NCI-H2196 (cell line): ENCODE data around the gene NFATC4.
"Not testable (repeated sequence)": the region's sequence is repeated elsewhere in the genome, so short reads cannot be mapped to it uniquely, and the experiment has no call there.

Experiments
- DNase-seq: peaks from one replicate; lab custom pipeline; 2025; ENCODE audit not compliant: unreplicated experiment; lab: John Stamatoyannopoulos, UW

NFATC4 gene

GRCh38 chr14:24387579-24387978 lies 19.6 kb downstream of the NFATC4 start:
- DNase-seq, result not testable (repeated sequence)

- no peak for DNase-seq
Measured at GRCh38 chr14:24388474-24389179, 20.6 kb downstream of the NFATC4 start.

GRCh38 chr14:24389226-24389848 lies 21.4 kb downstream of the NFATC4 start:
- no peak for DNase-seq

DNA sequence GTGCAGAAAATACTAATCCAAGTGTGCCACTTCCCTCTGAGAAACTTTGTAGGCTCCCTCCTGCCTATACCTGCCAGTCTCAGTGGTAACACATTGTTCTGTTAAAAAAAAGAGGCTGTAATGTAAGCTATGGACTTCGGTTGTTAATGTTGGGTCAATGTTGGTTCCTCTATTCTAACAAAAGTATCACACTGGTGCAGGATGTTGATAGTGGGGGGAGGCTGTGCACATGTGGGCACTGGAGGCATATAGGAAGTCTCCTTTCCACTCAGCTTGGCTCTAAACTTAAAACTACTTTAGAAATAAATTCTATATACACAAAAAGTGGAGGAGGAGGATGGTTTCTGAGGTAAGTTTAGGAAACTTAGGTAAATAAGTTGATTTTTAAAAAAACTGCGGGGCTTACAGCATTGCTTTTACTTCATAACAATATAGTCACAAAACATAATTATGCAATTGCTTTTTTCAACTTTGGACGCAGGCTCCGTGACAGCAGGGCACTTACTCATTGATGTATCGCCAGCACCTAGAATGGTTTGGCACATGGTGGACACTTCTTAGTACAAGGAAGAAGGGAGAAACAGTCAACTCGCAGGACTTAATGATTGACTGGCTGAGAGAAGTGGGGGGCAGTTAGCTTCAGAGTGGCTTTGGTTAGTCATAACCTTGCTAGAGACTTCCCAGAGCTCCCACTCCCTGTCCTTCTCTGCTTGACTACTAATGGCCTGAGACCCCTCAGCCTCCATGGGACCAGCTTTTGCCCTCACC lies 22.9 kb downstream of the NFATC4 start:
- no peak for DNase-seq

DNA sequence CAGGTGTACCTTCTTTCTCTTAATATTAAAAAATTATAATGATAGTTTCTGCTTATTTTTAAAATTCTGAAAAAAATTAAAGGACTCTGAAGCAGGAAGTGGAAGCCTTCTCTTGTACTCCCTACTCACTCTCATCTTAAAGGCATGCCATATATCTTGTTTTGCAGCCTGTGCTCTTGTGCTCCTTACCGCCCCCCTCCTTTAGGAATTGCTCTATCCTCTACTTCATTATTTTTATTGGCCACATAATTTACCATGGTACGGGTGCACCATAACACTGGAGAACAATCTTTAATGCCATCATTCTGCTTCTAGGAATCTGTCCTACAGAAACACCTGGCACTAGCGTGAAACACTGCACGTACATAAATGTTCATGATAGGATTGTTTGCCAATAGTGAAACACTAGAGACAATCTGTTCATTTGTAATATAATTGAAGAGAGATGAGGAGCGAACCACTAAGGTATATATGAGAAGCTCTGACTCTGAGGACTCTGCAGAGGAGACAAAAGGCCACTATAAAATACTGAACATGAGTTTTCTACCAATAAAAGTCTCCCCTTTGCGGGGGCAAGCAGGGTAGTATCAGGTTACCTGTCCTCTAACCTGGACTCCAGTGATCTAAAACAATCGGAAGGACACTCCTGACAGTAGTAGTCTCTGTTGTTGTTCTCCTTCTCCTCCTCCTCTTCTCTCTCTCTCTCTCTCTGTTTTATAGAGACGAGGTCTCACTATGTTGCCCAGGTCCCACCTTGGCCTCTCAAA lies 24.5 kb downstream of the NFATC4 start:
- peak; percentile 46 for DNase-seq

DNA sequence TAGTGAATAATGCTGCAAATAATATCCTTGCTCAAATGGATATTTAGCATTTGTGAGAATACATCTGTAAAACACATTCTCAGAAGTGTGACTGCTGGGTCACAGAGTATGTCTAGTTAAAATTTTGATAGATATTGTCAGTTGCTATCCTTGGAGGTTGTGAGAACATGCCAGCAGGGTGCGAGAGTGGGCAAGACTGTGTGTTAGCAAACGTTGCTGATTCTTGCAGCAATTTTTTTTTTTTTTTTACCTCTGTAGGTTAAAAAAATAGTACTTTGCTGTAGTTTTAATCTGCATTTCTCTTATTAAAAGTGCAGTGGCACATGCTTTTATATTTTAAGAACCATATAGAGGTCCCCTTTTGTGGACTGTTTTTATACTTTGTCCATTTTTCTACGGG lies 26.3 kb downstream of the NFATC4 start:
- no peak for DNase-seq

DNA sequence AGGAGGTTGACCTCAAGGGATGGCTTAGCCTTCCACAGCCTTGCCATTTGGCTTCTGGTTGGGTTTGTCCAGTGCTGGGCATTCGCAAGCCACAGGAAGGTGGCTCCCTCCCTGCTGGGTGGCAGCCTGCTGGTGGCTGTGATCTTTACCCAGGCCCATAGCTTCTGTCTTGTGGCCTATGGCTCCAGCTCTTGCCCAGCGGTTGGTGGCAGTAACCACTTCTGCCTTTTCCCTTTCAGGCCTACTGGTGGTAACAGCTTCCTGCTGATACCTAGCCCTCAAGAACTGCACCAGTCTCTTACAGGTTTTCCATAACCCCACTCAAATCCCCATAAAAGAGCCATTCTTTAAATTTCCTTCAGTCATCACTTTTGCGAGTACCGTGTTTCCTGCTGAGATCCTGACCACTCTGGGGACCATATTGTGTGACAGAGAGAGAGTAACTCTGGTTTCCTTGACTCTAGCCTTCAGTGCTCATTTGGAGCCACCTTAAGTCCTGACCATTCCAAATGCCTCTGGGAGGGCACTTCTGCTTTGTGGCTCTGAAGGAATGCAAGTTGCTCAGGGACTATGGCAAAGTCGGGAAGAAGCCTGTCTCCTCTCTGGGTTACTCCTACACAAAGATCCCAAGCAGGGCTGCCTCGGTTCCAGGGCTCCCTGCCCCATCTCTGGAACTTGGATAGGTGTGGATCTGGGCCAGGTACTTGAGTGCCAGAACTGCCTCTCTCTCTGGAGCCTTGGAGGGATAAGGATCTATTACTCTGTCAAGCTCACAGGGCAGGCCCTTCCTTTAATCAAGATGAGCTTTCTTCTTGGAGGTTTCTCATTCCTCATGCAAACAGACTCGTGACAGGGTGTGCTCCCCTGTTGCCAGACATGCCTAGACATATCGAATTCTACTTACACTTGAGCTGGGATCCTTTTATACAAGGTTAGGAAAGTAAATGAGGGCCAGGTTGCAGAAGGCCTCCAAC lies 27.9 kb downstream of the NFATC4 start:
- DNase-seq, result no peak

- no peak for DNase-seq
Measured at GRCh38 chr14:24397639-24398292, 29.8 kb downstream of the NFATC4 start.

- DNase-seq, result no peak
Measured at GRCh38 chr14:24398293-24398652, 30.3 kb downstream of the NFATC4 start.

DNA sequence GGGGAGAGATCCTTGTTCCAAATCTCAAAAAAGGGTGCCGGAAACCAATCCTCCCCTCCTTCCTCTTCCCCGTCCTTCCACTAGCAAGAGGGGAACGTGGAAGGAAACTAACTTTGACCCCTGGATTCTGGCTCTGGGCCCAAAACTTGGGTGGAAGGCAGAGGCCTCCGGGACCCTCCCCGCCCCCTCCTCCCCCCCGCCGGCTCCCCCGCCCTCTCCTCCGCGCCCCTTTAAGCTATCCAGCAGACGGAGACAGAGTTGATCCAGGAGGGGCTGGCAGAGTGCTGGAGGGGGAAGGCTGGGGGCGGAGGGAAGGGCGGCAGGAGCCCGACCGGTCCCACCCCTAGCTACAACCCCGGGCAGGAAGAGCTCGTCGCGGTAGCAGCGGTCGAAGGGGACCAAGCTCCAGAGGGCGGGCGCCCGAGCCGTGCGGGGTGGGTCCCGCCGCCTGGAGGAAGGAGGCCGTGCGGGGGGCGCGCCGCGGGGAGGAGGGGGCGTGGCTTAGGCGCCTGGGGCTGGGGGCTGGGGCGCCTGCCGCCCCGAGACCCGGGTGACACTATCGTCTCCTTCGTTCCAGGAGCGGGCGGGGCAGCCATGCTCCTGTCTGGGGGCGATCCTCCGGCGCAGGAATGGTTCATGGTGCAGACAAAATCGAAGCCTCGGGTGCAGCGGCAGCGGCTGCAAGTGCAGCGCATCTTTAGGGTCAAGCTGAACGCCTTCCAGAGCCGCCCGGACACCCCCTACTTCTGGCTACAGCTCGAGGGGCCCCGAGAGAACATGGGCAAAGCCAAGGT lies 30.9 kb downstream of the NFATC4 start, which contains the start of gene NYNRIN:
TSS of gene NYNRIN (plus strand) at position 351 of the 794 bp plus-strand sequence. CDS start at position 595, 244 bp downstream.
- DNase-seq, result no peak

- no peak for DNase-seq
Measured at GRCh38 chr14:24399447-24399822, 31.5 kb downstream of the NFATC4 start.

GRCh38 chr14:24399999-24400718 lies 32.2 kb downstream of the NFATC4 start:
- DNase-seq, result no peak

GRCh38 chr14:24401810-24402702 lies 34.1 kb downstream of the NFATC4 start:
- DNase-seq, result no peak

DNA sequence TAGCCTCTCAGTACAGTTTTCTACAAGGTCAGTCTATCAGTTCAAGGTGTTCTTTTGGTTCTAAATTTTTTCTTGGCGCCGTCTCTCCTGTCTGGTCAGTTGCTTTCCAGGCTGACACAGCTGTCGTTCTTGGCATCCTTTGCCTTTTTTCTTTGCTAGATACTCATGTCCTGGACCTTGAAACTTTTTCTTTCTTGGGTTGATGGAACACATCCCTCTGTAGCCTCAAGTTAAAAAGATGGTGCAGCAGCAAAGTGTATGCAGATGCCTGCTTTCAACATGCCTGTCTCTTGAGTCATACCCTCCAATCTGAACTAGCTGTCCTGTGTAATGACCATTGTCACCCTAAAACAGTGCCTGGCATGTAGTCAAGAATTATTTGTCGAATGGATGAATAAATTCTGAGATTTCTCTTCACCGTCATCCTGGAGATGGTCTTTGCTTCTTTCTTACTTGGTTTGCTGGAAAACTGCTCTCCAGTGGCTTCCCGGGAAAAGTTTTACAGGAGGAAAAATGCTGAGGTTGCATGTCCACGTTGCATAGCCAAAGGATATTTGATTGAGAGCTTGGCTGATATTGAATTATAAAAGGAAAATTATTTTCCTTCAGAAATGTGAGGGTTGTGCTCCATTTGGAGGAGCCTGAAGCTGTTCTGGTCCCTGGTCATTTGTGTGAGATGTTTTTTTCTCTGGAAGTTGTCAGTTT lies 35.5 kb downstream of the NFATC4 start:
- DNase-seq, result no peak

DNA sequence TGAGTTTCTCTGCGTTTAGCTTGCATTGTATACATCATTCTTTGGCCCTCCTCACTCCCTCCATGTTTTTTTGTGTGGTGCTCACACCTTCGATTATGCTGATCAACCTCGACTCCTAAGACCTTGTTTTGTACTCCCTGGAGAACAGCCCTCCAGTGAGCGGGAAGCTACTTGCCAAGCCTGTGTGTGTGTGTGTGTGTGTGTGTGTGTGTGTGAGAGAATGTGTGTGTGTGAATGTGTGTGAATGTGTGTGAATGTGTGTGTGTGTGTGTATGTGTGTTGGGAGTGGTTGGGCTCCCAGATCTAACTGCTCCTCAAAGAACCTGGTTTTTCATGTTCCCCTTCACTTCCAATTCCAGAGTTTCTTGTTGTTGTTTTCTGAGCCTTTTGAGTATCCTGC lies 36.8 kb downstream of the NFATC4 start:
- DNase-seq, result no peak

DNA sequence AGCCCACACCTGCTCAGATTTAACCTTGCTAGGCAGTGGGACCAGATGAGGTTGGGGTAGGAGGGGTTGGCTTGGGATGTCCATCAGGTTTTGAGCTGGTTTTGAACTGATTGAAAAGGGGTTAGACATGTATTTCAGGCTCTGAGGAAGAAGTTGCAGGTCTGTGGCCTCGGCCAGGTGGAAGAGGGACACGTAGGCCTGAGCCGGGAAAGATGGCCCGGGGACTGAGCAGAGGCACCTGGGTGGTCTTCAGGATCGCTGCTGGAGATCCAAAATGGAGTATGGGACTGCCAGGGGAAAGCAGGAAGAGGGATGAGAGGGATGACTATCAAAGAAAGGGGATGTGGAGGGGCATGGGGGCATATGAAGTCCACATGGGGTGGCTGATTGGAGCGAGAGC lies 38.4 kb downstream of the NFATC4 start:
- no peak for DNase-seq
